ENCODE data around the gene SPTBN1. TPM values are rescaled to one million over a fixed set of nuclear protein-coding genes. Genes with fewer than 3 reads are reported as not detected.
"Not testable (repeated sequence)": the region's sequence is repeated elsewhere in the genome, so short reads cannot be mapped to it uniquely, and the experiment has no call there.

The SPTBN1 gene
- total and polyA plus RNA-seq, 2 donors (not counting 3 experiments of a cell fraction or from before 2014, with no cell fraction given) = 63.3 to 320 TPM

DNA sequence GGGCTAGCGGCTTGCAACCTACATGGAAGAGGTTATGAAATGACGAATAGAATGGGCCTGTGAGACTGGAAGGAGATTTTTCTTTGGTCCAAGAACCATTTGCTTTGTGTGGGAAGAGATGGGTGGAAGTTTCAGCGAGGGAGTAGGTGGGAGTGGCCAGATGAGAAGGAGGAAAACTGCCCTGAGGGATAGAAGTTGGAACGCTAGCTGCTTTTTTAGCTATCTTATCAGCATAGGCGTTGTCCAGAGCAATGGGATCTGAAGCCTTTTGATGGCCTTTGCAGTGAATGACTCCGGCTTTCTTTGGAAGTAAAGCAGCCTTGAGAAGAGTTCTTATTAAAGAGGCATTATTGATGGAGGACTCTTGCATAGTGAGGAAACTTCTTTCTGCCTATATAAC, 52.4 kb downstream of the SPTBN1 start:
- no peaks in the 10 kb centered on the region for H3K9me3 ChIP-seq (replicated peaks; ENCODE audit: control insufficient read depth, insufficient read depth, low read length)
- intact Hi-C loops (cut with micrococcal nuclease) (no loop called here), dilution Hi-C loops (cut with MboI; ENCODE audit: extremely low pct_ligation_motif_present, low sequenced_read_pairs) (no loop called here)
- no peak for FAIRE-seq
- CTCF ChIA-PET = no interaction called here
- H3K4me3 ChIP-seq (replicated peaks in 1 of 3; ENCODE audit: insufficient read depth in 1 of 3, low read depth in 1 of 3, low read length in 3 of 3) = no peak overlapping the region
- no peaks in the 10 kb centered on the region for H3K27me3 ChIP-seq (ENCODE audit: control insufficient read depth in 2 of 2, insufficient read depth in 2 of 2, low read length in 2 of 2)
- H2AFZ ChIP-seq (ENCODE audit: low read depth, low read length) = no peak overlapping the region
- POLR2A ChIA-PET = no interaction called here
- no peak overlapping the region for H3K4me2 ChIP-seq (ENCODE audit: insufficient read depth, low read length)
- BruUV-seq (replicated peaks) = no TSS peak
- H3K36me3 ChIP-seq (ENCODE audit: control insufficient read depth in 2 of 2, extremely low read depth in 1 of 2, insufficient read depth in 2 of 2, low read length in 2 of 2) = no peaks in the 10 kb centered on the region
- no peak overlapping the region for H3K27ac ChIP-seq (ENCODE audit: insufficient read depth, low read depth, low read length)
- peaks cover 4% of the 10 kb centered on the region for H4K20me1 ChIP-seq (replicated peaks; ENCODE audit: control insufficient read depth, extremely low read depth, insufficient read depth, low read length)
- peaks cover 10% of the 10 kb centered on the region for H3K79me2 ChIP-seq (ENCODE audit: control insufficient read depth, insufficient read depth, low read length)
- no peaks in the 10 kb centered on the region for H3K9me1 ChIP-seq (replicated peaks; ENCODE audit: control insufficient read depth, extremely low read depth, insufficient read depth, low read length)
- H3K4me1 ChIP-seq (ENCODE audit: control insufficient read depth, extremely low read depth, insufficient read depth, low read length) = no peaks in the 10 kb centered on the region
- DNase-seq (ENCODE audit: low read depth, low spot score) = no peak
- TF ChIP-seq POLR2A (IDR thresholded peaks at IDR 0.05; ENCODE audit: low read depth, low read length) (no peak), MYC (IDR thresholded peaks at IDR 0.05; ENCODE audit: low read depth, low read length) (no peak), FOS (IDR thresholded peaks at IDR 0.05; ENCODE audit: borderline replicate concordance, insufficient read depth, low read length) (no peak)
- TF ChIP-seq, protein P1, sequence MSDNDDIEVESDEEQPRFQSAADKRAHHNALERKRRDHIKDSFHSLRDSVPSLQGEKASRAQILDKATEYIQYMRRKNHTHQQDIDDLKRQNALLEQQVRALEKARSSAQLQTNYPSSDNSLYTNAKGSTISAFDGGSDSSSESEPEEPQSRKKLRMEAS (IDR thresholded peaks at IDR 0.05; ENCODE audit: insufficient read depth, insufficient read length) = no peak
- no peak overlapping the region for H3K9ac ChIP-seq (replicated peaks; ENCODE audit: extremely low read depth, insufficient read depth, low read length)

DNA sequence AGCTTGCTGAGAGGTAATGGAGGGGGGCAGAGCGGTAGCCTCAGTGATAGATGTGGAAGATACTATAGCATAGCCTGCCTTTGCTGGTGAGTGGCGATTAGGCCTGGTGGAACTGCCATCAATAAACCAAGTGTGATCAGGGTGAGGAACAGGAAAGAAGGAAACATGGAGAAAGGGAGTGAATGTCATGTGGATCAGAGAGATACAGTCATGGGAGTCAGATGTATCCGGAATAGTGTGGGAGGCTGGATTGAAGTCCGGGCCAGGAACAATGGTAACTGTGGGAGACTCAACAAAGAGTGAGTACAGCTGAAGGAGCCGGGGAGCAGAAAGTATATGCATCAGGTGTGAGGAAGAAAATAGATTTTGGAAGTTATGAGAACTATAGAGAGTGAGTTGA, 52.9 kb downstream of the SPTBN1 start:
- H3K79me2 ChIP-seq (ENCODE audit: control insufficient read depth, insufficient read depth, low read length); dilution Hi-C loops (cut with MboI; ENCODE audit: extremely low pct_ligation_motif_present, low sequenced_read_pairs); H3K27me3 ChIP-seq (ENCODE audit: control insufficient read depth in 2 of 2, insufficient read depth in 2 of 2, low read length in 2 of 2); H3K4me2 ChIP-seq (ENCODE audit: insufficient read depth, low read length); H3K27ac ChIP-seq (ENCODE audit: insufficient read depth, low read depth, low read length); H3K9ac ChIP-seq (replicated peaks; ENCODE audit: extremely low read depth, insufficient read depth, low read length); H3K9me1 ChIP-seq (replicated peaks; ENCODE audit: control insufficient read depth, extremely low read depth, insufficient read depth, low read length); intact Hi-C loops (cut with micrococcal nuclease); H3K9me3 ChIP-seq (replicated peaks; ENCODE audit: control insufficient read depth, insufficient read depth, low read length); DNase-seq (ENCODE audit: low read depth, low spot score); H3K36me3 ChIP-seq (ENCODE audit: control insufficient read depth in 2 of 2, extremely low read depth in 1 of 2, insufficient read depth in 2 of 2, low read length in 2 of 2); FAIRE-seq; H2AFZ ChIP-seq (ENCODE audit: low read depth, low read length); CTCF ChIA-PET; H3K4me3 ChIP-seq (replicated peaks in 1 of 3; ENCODE audit: insufficient read depth in 1 of 3, low read depth in 1 of 3, low read length in 3 of 3); H3K4me1 ChIP-seq (ENCODE audit: control insufficient read depth, extremely low read depth, insufficient read depth, low read length); H4K20me1 ChIP-seq (replicated peaks; ENCODE audit: control insufficient read depth, extremely low read depth, insufficient read depth, low read length); POLR2A ChIA-PET; BruUV-seq (replicated peaks): not testable (repeated sequence)
